ENCODE measurements around the gene SLC1A2. TPM values are rescaled to one million over a fixed set of nuclear protein-coding genes. Genes with fewer than 3 reads are reported as not detected.

Gene SLC1A2
- total RNA-seq, 1 experiment from 2014 or later, result 0.11 TPM

DNA sequence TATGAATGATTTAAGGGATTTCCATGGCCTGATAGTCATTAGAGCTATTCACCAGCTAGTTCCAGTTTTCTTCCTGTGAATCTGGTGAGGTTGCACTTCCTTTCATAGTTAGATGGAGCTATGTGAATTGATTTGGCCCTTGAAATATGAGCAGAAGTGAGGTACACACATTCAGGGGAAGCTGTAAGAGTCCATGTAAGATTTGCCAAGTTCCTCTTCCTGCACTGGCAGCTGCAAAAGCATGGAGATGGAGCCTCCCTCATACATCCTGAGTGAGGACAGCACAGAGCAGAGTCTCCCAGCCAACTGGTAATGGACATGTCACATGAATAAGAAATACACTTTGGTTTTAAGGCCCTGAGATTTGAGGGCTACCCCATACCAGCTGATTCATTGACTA, 168.7 kb downstream of the SLC1A2 start:
- ChIA-PET POLR2A (ENCODE audit: low non-redundant PET) (no interaction called here), CTCF (no interaction called here)
- Histone ChIP-seq H3K27ac (ENCODE audit: low read depth, low read length, poor library complexity, severe bottlenecking) (no peak overlapping the region), H3K4me3 (ENCODE audit: low read depth, low read length, poor library complexity, severe bottlenecking) (no peak overlapping the region), H3K27me3 (replicated peaks; ENCODE audit: insufficient read depth, low read depth, low read length, poor library complexity) (peaks cover 58% of the 10 kb centered on the region), H3K36me3 (ENCODE audit: insufficient read depth, low read length, poor library complexity, severe bottlenecking) (no peaks in the 10 kb centered on the region), H3K4me1 (ENCODE audit: insufficient read depth, low read length, poor library complexity, severe bottlenecking) (no peaks in the 10 kb centered on the region), H3K9me3 (ENCODE audit: low read depth, low read length, poor library complexity, severe bottlenecking) (no peaks in the 10 kb centered on the region)
- TF ChIP-seq, protein P1, sequence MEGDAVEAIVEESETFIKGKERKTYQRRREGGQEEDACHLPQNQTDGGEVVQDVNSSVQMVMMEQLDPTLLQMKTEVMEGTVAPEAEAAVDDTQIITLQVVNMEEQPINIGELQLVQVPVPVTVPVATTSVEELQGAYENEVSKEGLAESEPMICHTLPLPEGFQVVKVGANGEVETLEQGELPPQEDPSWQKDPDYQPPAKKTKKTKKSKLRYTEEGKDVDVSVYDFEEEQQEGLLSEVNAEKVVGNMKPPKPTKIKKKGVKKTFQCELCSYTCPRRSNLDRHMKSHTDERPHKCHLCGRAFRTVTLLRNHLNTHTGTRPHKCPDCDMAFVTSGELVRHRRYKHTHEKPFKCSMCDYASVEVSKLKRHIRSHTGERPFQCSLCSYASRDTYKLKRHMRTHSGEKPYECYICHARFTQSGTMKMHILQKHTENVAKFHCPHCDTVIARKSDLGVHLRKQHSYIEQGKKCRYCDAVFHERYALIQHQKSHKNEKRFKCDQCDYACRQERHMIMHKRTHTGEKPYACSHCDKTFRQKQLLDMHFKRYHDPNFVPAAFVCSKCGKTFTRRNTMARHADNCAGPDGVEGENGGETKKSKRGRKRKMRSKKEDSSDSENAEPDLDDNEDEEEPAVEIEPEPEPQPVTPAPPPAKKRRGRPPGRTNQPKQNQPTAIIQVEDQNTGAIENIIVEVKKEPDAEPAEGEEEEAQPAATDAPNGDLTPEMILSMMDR (conservative IDR thresholded peaks at IDR 0.05; ENCODE audit: low read depth, low read length), result no peak
- TF ChIP-seq EZH2 (IDR thresholded peaks at IDR 0.05; ENCODE audit: borderline replicate concordance, low read depth, low read length, poor library complexity, severe bottlenecking), result no peak
- BruUV-seq (replicated peaks), result no TSS peak
- intact Hi-C loops (cut with micrococcal nuclease; ENCODE audit: unreplicated experiment), result no loop called here
- DNase-seq (ENCODE audit: low spot score), result no peak

DNA sequence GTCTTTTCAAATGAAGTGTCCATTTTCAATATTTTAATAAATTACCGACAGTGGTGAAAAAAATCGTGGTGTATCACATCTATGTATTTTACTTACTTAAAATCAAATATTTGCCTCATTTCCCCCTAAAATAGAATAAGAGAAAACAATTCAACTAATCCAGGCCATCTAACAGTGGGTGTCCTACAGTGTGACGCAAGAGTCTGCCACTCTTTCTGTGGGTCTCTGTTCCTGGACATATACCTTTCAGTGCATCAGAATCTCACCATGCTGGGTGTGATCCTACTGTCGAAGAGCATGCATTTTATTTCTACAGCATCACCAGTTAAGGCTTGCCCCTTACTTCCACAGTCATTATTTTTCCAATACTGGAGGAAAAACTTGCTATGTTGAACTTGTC, 169.2 kb downstream of the SLC1A2 start:
- no peak for DNase-seq (ENCODE audit: low spot score)
- Histone ChIP-seq H3K9me3 (ENCODE audit: low read depth, low read length, poor library complexity, severe bottlenecking) (no peaks in the 10 kb centered on the region), H3K36me3 (ENCODE audit: insufficient read depth, low read length, poor library complexity, severe bottlenecking) (no peaks in the 10 kb centered on the region), H3K27me3 (replicated peaks; ENCODE audit: insufficient read depth, low read depth, low read length, poor library complexity) (peaks cover 54% of the 10 kb centered on the region), H3K27ac (ENCODE audit: low read depth, low read length, poor library complexity, severe bottlenecking) (no peak overlapping the region), H3K4me1 (ENCODE audit: insufficient read depth, low read length, poor library complexity, severe bottlenecking) (no peaks in the 10 kb centered on the region), H3K4me3 (ENCODE audit: low read depth, low read length, poor library complexity, severe bottlenecking) (no peak overlapping the region)
- CTCF ChIA-PET, result no interaction called here
- no peak for TF ChIP-seq EZH2 (IDR thresholded peaks at IDR 0.05; ENCODE audit: borderline replicate concordance, low read depth, low read length, poor library complexity, severe bottlenecking)
- TF ChIP-seq, protein P1 (conservative IDR thresholded peaks at IDR 0.05; ENCODE audit: low read depth, low read length), result no peak
- no TSS peak for BruUV-seq (replicated peaks)
- intact Hi-C loops (cut with micrococcal nuclease; ENCODE audit: unreplicated experiment), result no loop called here
- POLR2A ChIA-PET (ENCODE audit: low non-redundant PET), result no interaction called here

DNA sequence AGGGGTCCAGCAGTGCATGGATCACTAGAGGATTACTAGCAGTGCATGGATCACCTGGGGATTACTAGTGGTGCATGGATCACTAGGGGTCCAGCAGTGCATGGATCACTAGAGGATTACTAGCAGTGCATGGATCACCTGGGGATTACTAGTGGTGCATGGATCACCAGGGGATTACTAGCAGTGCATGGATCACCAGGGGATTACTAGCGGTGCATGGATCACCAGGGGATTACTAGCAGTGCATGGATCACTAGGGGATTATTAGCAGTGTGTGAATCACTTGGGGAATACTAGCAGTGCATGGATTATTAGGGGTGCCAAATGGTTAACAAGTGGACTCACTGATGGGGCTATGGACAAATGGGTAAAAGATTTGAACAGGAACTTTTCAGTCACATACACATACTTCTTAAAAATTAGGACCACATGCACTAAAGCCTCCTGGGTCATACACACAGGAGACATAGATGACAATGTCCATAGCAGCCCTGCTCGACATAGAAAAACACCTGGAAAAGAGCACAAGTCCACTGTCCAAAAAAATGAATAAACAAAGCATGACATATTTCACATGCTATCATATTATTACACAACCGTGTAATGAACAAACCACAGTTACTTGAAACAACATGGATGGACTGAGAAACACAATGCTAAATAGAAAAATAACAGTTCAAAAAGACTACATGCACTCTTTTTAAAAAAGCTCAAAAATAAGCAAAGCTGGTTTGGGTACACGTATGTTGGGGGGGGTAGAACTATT, 170.6 kb downstream of the SLC1A2 start:
- H3K36me3 ChIP-seq (ENCODE audit: insufficient read depth, low read length, poor library complexity, severe bottlenecking), result no peaks in the 10 kb centered on the region
- H3K4me1 ChIP-seq (ENCODE audit: insufficient read depth, low read length, poor library complexity, severe bottlenecking), result no peaks in the 10 kb centered on the region
- no peak overlapping the region for H3K4me3 ChIP-seq (ENCODE audit: low read depth, low read length, poor library complexity, severe bottlenecking)
- no peak overlapping the region for H3K27ac ChIP-seq (ENCODE audit: low read depth, low read length, poor library complexity, severe bottlenecking)
- no peaks in the 10 kb centered on the region for H3K9me3 ChIP-seq (ENCODE audit: low read depth, low read length, poor library complexity, severe bottlenecking)
- DNase-seq (ENCODE audit: low spot score), result no peak
- peaks cover 40% of the 10 kb centered on the region for H3K27me3 ChIP-seq (replicated peaks; ENCODE audit: insufficient read depth, low read depth, low read length, poor library complexity)
- POLR2A ChIA-PET (ENCODE audit: low non-redundant PET), result no interaction called here
- no peak for TF ChIP-seq EZH2 (IDR thresholded peaks at IDR 0.05; ENCODE audit: borderline replicate concordance, low read depth, low read length, poor library complexity, severe bottlenecking)
- TF ChIP-seq, protein P1 (conservative IDR thresholded peaks at IDR 0.05; ENCODE audit: low read depth, low read length), result no peak
- intact Hi-C loops (cut with micrococcal nuclease; ENCODE audit: unreplicated experiment), result no loop called here
- CTCF ChIA-PET, result interaction anchor here (0.6 kb wide), 1 partner anchor 845 kb away, joined by 5 read pairs; no protein-coding TSS in a partner anchor
- no TSS peak for BruUV-seq (replicated peaks)
